ENCODE measurements around the gene ACVR2A. TPM values are rescaled to one million over a fixed set of nuclear protein-coding genes. Genes with fewer than 3 reads are reported as not detected.
A peak's percentile ranks its signal among the peaks of the same experiment; 100 is the strongest.

Gene ACVR2A
- total RNA-seq, 1 donor from 2014 or later: 19.0 TPM

DNA sequence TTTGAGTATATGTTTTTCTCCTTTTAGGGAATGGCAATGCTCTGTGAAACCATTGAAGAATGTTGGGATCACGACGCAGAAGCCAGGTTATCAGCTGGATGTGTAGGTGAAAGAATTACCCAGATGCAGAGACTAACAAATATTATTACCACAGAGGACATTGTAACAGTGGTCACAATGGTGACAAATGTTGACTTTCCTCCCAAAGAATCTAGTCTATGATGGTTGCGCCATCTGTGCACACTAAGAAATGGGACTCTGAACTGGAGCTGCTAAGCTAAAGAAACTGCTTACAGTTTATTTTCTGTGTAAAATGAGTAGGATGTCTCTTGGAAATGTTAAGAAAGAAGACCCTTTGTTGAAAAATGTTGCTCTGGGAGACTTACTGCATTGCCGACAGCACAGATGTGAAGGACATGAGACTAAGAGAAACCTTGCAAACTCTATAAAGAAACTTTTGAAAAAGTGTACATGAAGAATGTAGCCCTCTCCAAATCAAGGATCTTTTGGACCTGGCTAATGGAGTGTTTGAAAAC is 82.3 kb downstream of the ACVR2A start:
- TF ChIP-seq, protein P1, sequence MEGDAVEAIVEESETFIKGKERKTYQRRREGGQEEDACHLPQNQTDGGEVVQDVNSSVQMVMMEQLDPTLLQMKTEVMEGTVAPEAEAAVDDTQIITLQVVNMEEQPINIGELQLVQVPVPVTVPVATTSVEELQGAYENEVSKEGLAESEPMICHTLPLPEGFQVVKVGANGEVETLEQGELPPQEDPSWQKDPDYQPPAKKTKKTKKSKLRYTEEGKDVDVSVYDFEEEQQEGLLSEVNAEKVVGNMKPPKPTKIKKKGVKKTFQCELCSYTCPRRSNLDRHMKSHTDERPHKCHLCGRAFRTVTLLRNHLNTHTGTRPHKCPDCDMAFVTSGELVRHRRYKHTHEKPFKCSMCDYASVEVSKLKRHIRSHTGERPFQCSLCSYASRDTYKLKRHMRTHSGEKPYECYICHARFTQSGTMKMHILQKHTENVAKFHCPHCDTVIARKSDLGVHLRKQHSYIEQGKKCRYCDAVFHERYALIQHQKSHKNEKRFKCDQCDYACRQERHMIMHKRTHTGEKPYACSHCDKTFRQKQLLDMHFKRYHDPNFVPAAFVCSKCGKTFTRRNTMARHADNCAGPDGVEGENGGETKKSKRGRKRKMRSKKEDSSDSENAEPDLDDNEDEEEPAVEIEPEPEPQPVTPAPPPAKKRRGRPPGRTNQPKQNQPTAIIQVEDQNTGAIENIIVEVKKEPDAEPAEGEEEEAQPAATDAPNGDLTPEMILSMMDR (IDR thresholded peaks at IDR 0.05): no peak
- Histone ChIP-seq H3K4me3 (no peak overlapping the region), H3K4me1 (peaks cover 12% of the 10 kb centered on the region), H3K36me3 (peaks cover 27% of the 10 kb centered on the region), H3K27me3 (no peaks in the 10 kb centered on the region), H3K27ac (no peak overlapping the region), H3K9me3 (no peaks in the 10 kb centered on the region)
- intact Hi-C loops (cut with DNase I): no loop called here
- DNase-seq (no peak), ATAC-seq (no peak)

DNA sequence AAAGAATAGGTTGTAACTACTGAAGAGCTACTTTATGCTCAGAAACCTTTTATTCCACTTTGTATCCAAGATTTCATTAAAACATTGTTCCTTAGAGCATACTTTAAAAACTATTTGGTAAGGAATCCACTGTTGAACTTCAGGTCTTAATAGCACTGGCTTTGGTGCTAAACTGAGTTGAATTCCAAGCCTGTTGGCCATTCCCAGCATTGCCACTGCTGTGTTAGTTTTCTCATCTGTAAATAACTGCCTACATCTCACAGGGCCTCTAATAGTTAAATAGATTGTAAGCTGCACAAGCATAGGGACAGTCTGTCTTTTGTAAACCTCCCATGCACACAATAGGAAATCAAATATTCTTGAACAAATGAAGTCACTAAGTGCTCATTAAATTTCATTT is 89.1 kb downstream of the ACVR2A start:
- H3K27me3 ChIP-seq: no peaks in the 10 kb centered on the region
- no peak for ATAC-seq
- intact Hi-C loops (cut with DNase I): no loop called here
- H3K4me1 ChIP-seq: no peaks in the 10 kb centered on the region
- H3K4me3 ChIP-seq: no peak overlapping the region
- peaks cover 46% of the 10 kb centered on the region for H3K36me3 ChIP-seq
- DNase-seq: no peak
- no peak overlapping the region for H3K27ac ChIP-seq
- no peaks in the 10 kb centered on the region for H3K9me3 ChIP-seq
- TF ChIP-seq, protein P1 (IDR thresholded peaks at IDR 0.05): no peak

DNA sequence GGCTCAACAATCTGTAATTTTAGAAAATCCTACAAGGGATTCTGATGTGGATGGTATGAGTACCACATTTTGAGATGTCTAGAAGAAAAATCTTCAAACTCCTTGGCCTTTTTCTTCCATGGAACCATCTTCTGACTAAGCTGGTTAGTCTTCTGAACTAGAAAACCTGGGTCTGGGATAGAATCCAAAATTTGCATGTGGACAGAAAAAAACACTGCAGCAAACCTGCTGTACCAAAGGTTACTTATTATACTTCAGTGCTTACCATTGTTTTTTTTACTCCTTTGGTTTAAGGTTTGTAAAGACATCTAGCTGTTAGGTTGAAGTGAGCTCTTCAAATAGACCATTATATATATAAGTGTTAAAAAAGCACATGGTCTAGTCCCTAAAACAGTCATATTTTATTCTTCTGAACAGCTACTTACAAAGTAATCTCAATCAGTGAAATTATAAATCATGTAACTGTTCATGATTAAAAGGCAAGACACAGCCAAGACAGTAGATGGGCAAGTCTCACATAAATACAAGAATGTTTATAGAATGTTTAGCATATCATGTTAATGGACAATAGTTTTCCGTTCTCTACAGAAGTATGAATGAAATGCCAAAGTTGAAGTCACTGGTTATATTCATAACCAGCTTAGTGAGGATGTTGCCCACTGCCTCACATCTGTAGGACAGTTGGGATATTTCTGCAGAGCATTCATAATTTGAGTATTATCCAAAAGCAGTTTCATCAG is 90.2 kb downstream of the ACVR2A start:
- peaks cover 46% of the 10 kb centered on the region for H3K36me3 ChIP-seq
- TF ChIP-seq, protein P1 (IDR thresholded peaks at IDR 0.05): no peak
- intact Hi-C loops (cut with DNase I): no loop called here
- DNase-seq (no peak), ATAC-seq (no peak)
- H3K27ac ChIP-seq: no peak overlapping the region
- no peaks in the 10 kb centered on the region for H3K9me3 ChIP-seq
- no peaks in the 10 kb centered on the region for H3K27me3 ChIP-seq
- H3K4me3 ChIP-seq: no peak overlapping the region
- no peaks in the 10 kb centered on the region for H3K4me1 ChIP-seq

DNA sequence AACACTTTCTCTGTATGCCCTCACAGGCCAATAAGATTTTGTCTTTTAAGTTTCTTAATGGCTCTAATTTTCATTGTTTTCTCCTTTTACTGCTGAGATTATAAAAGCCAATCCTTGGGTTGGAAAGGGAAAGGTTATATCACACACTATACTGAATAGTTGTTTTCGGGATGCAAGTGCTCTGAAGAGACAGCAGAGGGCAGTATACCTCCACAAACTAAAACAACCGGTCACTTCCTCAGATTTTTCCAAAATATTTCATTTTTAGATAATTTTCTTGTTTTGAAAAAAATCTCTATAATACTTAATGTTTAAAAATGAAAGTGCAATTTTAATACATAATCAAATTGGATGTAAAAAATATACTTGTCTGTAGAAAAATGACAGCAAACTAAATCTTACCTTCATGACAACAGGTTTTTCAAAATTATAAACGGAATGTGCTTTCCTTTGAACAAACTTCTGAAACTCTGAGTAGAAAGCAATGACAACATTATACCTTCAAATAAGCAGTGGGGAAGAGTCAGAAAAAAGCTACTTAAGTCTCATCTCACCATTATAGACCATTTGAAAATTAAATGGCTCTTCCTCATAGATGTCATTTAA is 93.0 kb downstream of the ACVR2A start:
- intact Hi-C loops (cut with DNase I): no loop called here

DNA sequence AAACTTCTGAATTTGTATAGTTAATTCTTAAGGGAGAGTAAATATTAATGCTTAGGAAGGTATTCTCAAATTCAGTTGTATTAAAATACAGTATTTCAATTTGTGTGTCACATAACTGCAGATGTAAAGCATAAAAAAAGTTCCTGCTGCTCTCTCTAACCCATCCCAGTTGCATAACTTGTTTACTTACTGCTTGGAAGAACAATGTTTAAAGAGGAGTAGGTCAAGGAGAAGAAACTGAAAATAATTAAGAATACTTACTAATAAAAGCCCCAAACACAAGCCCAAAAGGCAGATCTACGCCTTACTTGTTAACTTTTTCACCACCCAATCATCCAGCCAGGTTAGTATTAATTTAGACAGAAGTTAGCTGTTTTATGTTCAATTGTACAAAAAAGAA is 94.5 kb downstream of the ACVR2A start:
- intact Hi-C loops (cut with DNase I): no loop called here
- no peak overlapping the region for H3K27ac ChIP-seq
- H3K27me3 ChIP-seq: no peaks in the 10 kb centered on the region
- H3K9me3 ChIP-seq: no peaks in the 10 kb centered on the region
- H3K36me3 ChIP-seq: peaks cover 45% of the 10 kb centered on the region
- TF ChIP-seq, protein P1 (IDR thresholded peaks at IDR 0.05): no peak
- DNase-seq: no peak
- no peak overlapping the region for H3K4me3 ChIP-seq
- H3K4me1 ChIP-seq: no peaks in the 10 kb centered on the region
- ATAC-seq: no peak

More for the DNA sequence above, 93.0 kb downstream of the ACVR2A start:
- ATAC-seq (peak; percentile 87), DNase-seq (no peak)
- TF ChIP-seq, protein P1 (IDR thresholded peaks at IDR 0.05): peak; percentile 90
- H3K36me3 ChIP-seq: peaks cover 45% of the 10 kb centered on the region
- no peaks in the 10 kb centered on the region for H3K27me3 ChIP-seq
- no peaks in the 10 kb centered on the region for H3K9me3 ChIP-seq
- no peak overlapping the region for H3K27ac ChIP-seq
- no peaks in the 10 kb centered on the region for H3K4me1 ChIP-seq
- H3K4me3 ChIP-seq: no peak overlapping the region
